GM12878 (cell line): ENCODE measurements around the gene TSC22D3. TPM values are rescaled to one million over a fixed set of nuclear protein-coding genes. Genes with fewer than 3 reads are reported as not detected.

Experiments used
- ATF2 ChIP-seq: IDR thresholded peaks from 2 replicates; pipeline ENCODE4 v1.6.1; 2012; ENCODE audit warnings: low read length, inconsistent platforms
- CTCF ChIP-seq, 3 experiments: IDR thresholded peaks in 2 of 3; conservative IDR thresholded peaks in 1 of 3; 2 replicates each; pipeline ENCODE4 v1.5.1; 2011; ENCODE audit warnings: low read depth in 3 of 3, low read length in 3 of 3, mild to moderate bottlenecking in 3 of 3, control low read depth in 2 of 3, moderate library complexity in 2 of 3, inconsistent platforms in 1 of 3, mixed read lengths in 1 of 3; ENCODE audit not compliant: control insufficient read depth in 2 of 3, insufficient read depth in 1 of 3; ENCODE audit errors: extremely low read depth in 1 of 3
- ETV6 ChIP-seq, 2 experiments: fragments of 450-650 bp in 1 of 2; IDR thresholded peaks in 1 of 2; conservative IDR thresholded peaks in 1 of 2; 2 replicates each; pipeline ENCODE4 v1.6.1; 2014; ENCODE audit warnings: antibody characterized with exemption in 1 of 2, borderline replicate concordance in 1 of 2, low read depth in 1 of 2, mild to moderate bottlenecking in 1 of 2, moderate library complexity in 1 of 2
- NR2F1 ChIP-seq: fragments of 450-650 bp; conservative IDR thresholded peaks from 2 replicates; pipeline ENCODE4 v1.6.1; 2017; ENCODE audit warnings: mild to moderate bottlenecking
- RELB ChIP-seq: fragments of 450-650 bp; IDR thresholded peaks from 2 replicates; pipeline ENCODE4 v1.6.1; 2017; ENCODE audit warnings: low read depth, mild to moderate bottlenecking, moderate library complexity
- RUNX3 ChIP-seq: IDR thresholded peaks from 2 replicates; pipeline ENCODE4 v1.6.1; 2012; ENCODE audit warnings: low read length, inconsistent platforms
- SPI1 ChIP-seq: IDR thresholded peaks from 2 replicates; pipeline ENCODE4 v1.6.1; 2011; ENCODE audit warnings: low read depth, mild to moderate bottlenecking, low read length, moderate library complexity, borderline replicate concordance; ENCODE audit not compliant: insufficient read depth
- SUPT20H ChIP-seq: IDR thresholded peaks from 2 replicates; pipeline ENCODE4 v1.6.1; 2011; ENCODE audit warnings: low read depth, mild to moderate bottlenecking, low read length, moderate library complexity, borderline replicate concordance; ENCODE audit not compliant: control insufficient read depth
- USF1 ChIP-seq: IDR thresholded peaks from 2 replicates; pipeline ENCODE4 v1.6.1; 2011; ENCODE audit warnings: borderline replicate concordance, low read depth, mild to moderate bottlenecking, moderate library complexity, mixed read lengths, low read length; ENCODE audit not compliant: insufficient read depth; ENCODE audit errors: extremely low read length
- ZNF687 ChIP-seq: fragments of 450-650 bp; IDR thresholded peaks from 2 replicates; pipeline ENCODE4 v1.6.1; 2017; ENCODE audit warnings: mild to moderate bottlenecking, moderate library complexity
- polyA plus RNA-seq, 11 experiments: library from polyadenylated mRNA; depleted of rRNA in 4 of 11; unstranded in 6 of 11; stranded (reverse) in 5 of 11; fragments of >200 nt; fragmentation: Nextera tagmentation in 4 of 11; fragmentation: Illumina TruSeq in 1 of 11; extraction: Ambion mirVana in 4 of 11; extraction: Trizol in 1 of 11; gene quantifications; 1 replicate in 1 of 11; 2 replicates in 10 of 11; pipeline versions ENCODE4 v1.2.1 to v1.2.3, GENCODE V29; 2011 to 2016; ENCODE audit warnings: inconsistent platforms in 2 of 11, missing spikeins in 2 of 11, low read depth in 1 of 11
- total RNA-seq, 4 experiments: library from RNA; depleted of rRNA in 3 of 4; stranded (reverse); fragments of >200 nt in 3 of 4; fragmentation: Illumina TruSeq in 1 of 4; extraction: Trizol in 1 of 4; gene quantifications; 2 replicates each; pipeline versions ENCODE4 v1.2.1 to v1.2.3, GENCODE V29; 2013 to 2021

The TSC22D3 gene
- total and polyA plus RNA-seq, 10 of the 15 experiments (the other 5 are each of a cell fraction or from before 2014, with no cell fraction given), result 4.6 to 122 (median 16.1) TPM

- no peak for TF ChIP-seq SUPT20H
- TF ChIP-seq CTCF (IDR thresholded peaks at IDR 0.05 in 2 of 3, conservative IDR thresholded peaks at IDR 0.05 in 1 of 3; ENCODE audit: control insufficient read depth in 2 of 3, extremely low read depth in 1 of 3, insufficient read depth in 1 of 3, low read depth in 3 of 3, low read length in 3 of 3), result no peak
- TF ChIP-seq USF1, result no peak
- no peak for TF ChIP-seq ZNF687
- peak; percentile 61; the same call in 1 of the 2 replicates for TF ChIP-seq SPI1
- peak in 1 of 2 experiments; percentile 50; a peak in 1 of 4 replicates for TF ChIP-seq ETV6 (conservative IDR thresholded peaks at IDR 0.05 in 1 of 2, IDR thresholded peaks at IDR 0.05 in 1 of 2; ENCODE audit: borderline replicate concordance in 1 of 2, low read depth in 1 of 2)
- TF ChIP-seq RUNX3, result peak; percentile 44; the same call in 1 of the 2 replicates
- TF ChIP-seq RELB, result peak; percentile 42; the same call in 1 of the 2 replicates
- peak; percentile 30; the same call in 1 of the 2 replicates for TF ChIP-seq ATF2
- no peak for TF ChIP-seq NR2F1
Observed at GRCh38 chrX:107701493-107702121, 74.0 kb downstream of the TSC22D3 start (continued).
